HG03025 (cell line): ENCODE results near the gene KLHL30.

Experiments used
- ATAC-seq: cut with Tn5 transposase; IDR thresholded peaks from one replicate; pipeline ENCODE4 v1.9.1; 2021; ENCODE audit warnings: mild to moderate bottlenecking, moderate library complexity; ENCODE audit not compliant: unreplicated experiment, low FRiP score

KLHL30 gene

GRCh38 chr2:238117199-238118154 is 21.0 kb upstream of the KLHL30 start:
- ATAC-seq = no peak

- no peak for ATAC-seq
These were observed 18.6 kb upstream of the KLHL30 start for GRCh38 chr2:238119756-238120462.

GRCh38 chr2:238120463-238121298 is 17.8 kb upstream of the KLHL30 start:
- no peak for ATAC-seq

- ATAC-seq = no peak
These were observed 16.8 kb upstream of the KLHL30 start for GRCh38 chr2:238121511-238122286.

DNA sequence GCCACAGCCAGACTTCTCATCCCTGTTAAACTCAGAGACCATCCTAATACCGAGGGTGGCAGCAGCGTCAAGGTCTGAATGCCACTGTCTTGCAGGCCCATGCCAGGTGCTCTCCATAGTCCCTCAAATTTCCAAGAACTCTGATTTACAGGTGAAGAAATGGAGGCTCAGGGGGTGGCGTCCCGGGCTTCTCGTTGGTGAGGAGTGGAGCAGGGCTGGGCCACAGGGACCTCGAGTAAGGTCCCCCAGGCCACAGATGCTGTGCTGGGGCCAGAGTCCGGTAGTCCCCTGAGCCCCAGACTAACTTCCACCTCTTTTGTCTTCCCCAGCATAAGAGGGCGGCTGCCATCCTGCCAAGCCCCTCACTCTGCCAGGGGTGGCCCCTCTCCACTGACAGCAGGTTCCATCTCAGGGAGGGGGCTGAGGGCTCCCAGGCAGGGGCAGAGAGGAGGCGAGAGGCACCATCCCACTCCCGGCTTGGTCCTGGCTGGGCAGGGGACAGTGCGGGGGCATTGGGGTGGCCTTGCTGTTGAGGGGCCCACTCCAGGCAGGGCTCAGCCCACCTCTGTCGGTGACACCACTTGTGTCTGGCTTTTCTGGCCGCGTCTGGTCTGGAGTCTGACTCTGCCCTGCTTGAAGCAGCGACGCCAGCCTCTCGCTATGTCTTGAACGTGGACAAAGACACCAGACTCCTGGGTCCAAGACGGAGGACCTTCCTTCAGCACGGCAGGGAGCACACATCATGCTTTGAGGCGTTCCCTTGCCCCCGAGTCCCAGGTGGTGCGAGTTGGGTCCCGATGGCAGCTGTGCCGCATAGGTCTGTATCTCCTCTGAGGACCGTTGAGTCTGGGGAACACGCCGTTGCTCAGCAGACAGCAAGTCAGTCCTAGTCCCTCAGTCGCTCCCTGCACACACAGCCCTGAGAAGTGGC is 15.9 kb upstream of the KLHL30 start:
- ATAC-seq = no peak

GRCh38 chr2:238123218-238123971 is 15.1 kb upstream of the KLHL30 start:
- no peak for ATAC-seq

- no peak for ATAC-seq
These were observed 14.4 kb upstream of the KLHL30 start for GRCh38 chr2:238123991-238124470.

DNA sequence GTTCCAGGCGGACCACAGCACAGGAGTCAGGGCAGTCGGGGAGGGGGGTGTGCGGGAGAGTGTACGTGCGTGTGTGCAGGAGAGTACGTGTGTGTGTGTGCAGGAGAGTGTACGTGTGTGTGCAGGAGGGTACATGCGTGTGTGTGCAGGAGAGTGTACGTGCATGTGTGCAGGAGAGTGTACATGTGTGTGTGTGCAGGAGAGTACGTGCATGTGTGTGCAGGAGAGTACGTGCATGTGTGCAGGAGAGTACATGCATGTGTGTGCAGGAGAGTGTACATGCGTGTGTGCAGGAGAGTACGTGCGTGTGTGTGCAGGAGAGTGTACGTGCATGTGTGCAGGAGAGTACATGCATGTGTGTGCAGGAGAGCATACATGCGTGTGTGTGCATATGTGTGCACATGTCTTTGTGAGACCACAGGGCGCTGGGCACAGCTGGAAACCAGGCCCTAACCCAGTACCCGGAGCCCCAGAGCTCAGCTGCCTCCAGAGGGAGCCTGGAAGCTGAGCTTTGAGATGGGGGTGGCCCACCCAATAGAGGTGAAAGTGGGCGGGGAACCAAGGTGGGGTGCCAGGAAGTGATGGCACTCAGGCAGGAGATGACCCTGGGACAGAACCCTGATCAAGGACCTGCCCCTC is 13.9 kb upstream of the KLHL30 start:
- no peak for ATAC-seq

DNA sequence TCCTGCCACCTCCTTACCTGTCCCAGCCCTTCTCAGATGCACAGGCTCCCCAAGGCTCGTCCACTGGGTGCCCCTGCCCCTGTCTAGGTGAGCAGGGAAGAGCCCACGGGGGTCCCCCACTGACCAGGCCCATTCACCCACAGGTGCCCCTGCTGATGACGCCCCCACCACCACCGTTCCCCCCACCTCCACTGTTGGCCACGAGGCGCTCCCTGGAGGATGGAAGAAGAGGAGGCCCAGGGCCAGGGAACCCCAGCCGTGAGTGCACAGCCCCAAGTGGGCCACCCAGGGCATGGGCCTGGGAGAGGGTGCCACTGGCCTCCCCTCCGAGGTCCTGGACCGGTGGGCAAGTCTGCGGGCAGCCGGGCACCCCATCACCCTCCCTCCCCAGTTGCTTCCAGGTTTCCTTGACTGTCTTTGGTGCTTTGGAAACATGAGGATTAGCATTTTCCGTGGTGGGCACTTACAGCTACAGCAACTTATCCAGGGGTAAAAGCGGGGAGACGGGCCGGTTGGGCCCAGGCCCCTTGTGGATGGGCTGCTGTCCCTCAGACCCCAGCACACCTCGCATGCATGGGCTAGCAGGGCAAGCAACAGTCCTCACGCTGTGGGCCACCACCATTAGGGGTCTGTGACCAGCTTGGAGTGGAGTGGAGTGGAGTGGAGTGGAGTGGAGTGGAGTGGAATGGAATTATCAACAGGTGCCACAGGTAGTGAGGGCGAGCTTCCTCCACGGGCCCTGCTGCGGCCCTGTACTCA is 13.2 kb upstream of the KLHL30 start:
- ATAC-seq = no peak

GRCh38 chr2:238126338-238126737 is 12.1 kb upstream of the KLHL30 start:
- no peak for ATAC-seq

DNA sequence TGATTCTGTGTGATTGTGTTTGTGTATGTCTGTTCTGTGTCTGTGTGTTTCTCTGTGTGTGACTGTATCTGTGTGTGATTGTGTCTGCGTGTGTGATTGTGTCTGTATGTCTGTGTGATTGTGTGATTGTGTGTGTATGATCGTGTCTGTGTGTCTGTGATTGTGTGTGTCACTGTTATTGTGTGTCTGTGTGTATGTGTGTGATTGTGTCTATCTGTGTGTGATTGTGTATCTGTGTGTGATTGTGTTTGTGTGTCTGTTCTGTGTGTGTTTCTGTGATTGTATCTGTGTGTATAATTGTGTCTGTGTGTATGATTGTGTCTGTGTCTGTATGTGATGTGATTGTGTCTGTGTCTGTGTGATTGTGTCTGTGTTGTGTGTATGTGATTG is 11.7 kb upstream of the KLHL30 start:
- no peak for ATAC-seq

DNA sequence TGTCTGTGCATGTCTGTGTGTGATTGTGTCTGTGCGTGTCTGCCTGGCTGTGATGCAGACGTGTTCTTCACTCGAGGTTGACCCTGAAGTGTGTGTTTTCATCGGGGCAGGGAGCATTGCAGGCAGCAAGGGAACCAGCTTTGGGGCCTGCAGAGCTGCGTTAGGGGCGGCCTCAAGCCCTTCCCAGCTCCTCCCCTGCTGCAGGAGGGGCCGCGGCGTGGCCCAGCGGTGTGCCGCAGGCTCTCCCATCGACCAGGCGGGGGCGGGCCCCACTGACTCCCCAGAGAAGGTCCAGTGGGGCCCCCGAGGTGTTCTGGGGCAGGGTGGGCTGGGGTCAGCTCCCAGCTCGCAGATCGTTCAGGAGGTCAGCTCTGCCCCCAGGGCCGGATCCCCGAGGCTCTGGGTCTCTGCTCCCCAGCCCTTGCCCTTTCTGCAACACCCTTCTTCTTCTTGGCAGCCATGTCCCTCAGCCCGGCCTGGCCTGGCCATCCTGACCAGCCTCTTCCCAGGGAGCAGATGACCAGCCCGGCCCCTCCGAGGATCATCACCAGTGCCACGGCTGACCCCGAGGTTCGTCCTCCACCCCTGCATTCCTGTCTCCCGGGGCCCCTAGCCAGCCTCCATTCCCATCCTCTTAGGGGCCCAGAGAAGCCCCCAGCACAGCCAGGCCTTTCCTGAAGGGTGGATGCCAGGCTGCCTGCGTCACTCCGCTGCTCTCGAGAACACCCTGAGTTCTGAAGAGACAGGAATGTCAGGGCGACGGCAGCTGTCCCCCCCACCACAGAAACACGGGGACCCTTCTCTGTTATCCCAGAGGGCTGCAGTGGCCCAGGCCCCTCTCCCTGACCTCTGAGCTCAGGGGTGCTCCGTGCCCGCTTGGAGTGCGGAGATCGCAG is 11.1 kb upstream of the KLHL30 start:
- ATAC-seq = no peak

DNA sequence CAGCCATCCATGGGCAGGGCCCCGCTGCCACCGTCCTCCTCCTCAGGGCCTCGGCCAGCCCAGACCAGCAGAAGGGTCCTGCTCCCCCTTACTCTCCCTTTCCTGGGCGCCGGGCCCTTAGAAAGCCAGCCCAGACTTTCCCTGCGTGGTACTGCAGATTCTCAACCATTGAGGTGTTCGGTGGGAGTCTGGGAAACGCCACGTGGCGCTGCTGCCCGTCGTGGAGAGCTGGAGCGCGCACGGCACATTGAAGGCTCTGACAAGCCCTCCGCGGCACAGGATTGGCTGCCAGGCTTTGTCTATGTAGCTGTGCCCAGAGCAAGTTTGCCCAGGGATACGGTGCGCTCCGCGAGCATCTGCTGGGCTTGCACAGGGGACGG is 10.4 kb upstream of the KLHL30 start:
- no peak for ATAC-seq

GRCh38 chr2:238128534-238129001 is 9.9 kb upstream of the KLHL30 start:
- ATAC-seq = no peak

- no peak for ATAC-seq
These were observed 9.1 kb upstream of the KLHL30 start for GRCh38 chr2:238129166-238130010.
